HG03457 (cell line): ENCODE measurements around the gene ARPC1A.
A peak's percentile ranks its signal among the peaks of the same experiment; 100 is the strongest.
"Not testable (repeated sequence)": the region's sequence is repeated elsewhere in the genome, so short reads cannot be mapped to it uniquely, and the experiment has no call there.

Experiments
- ATAC-seq: cut with Tn5 transposase; IDR thresholded peaks from one replicate; pipeline ENCODE4 v1.9.1; 2021; ENCODE audit warnings: moderate number of reproducible peaks; ENCODE audit not compliant: unreplicated experiment

Gene ARPC1A

DNA sequence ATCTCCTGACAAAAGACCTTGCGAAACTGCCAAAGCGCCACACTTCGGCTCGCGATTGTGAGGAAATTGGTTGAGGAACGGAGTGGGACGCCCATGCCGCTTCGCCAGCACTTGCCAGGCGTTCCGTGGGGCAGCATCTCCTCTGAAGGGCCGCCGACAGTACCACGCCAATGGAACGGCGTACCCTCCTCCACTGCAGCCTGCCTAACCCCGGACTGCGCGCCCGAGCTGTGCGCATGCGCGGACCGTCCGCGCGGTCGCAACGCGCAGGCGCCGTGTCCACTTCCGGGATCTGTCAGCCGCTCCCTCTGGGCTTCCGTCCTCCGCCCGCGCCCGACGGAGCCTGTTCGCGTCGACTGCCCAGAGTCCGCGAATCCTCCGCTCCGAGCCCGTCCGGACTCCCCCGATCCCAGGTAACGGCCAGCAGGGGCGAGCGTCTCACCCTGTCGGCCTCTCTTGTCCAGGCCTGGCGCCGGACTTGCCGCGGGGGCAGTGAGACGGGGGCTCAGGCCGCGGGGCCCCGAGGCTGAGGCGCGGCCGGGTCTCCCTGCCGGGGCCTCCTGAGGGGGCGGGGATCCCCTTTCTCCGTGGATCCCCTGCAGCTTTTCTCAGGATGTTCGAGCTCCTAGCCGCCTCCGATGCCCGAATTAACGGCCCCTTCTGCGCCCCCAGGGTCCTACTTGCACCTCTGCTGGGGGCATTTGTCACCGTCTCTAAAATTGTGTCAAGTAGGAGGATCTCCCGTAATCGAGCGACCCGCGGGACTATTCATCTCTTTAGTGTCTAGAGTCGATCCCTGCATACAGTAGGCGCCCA, at the start of gene ARPC1A:
ARPC1A (plus strand) TSS at position 307 of the 816 bp plus-strand sequence. CDS start 7,456 bp downstream, outside the sequence.
- ATAC-seq, result peak; percentile 64

DNA sequence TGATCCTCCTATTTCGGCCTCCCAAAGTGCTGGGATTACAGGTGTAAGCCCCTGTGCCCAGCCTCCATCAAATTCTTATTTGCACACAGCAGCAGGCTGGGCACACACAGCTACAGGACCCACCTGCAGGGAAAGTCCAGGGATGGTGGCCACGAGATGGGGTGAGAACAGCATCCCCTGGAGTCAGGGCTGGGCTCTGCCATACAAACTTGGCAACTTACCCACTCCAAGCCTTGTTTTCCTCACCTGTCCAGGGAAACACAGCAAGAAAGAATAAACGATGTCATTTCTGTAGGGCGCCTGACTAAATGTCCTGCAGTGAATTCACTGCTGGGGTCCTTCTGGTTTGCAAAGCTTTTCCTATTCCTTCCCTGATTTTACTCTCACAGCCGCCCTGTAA, 47.5 kb upstream of the ARPC1A start:
- ATAC-seq, result no peak

DNA sequence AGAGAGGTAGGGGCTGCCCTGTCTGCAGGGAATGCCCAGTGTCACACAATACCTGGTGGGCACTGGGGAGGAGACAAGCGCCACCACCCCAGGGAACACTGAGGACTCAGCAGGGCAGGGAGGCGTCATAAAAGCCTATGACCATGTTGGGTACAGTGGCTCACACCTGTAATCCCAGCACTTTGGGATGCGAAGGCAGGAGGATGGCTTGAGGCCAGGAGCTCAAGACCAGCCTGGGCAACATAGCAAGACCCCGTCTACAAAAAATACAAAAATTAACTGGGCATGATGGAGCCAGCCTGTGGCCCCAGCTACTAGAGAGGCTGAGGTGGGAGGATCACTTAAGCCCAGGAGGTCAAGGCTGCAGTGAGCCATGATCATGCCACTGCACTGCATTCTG, 41.5 kb upstream of the ARPC1A start:
- not testable (repeated sequence) for ATAC-seq

DNA sequence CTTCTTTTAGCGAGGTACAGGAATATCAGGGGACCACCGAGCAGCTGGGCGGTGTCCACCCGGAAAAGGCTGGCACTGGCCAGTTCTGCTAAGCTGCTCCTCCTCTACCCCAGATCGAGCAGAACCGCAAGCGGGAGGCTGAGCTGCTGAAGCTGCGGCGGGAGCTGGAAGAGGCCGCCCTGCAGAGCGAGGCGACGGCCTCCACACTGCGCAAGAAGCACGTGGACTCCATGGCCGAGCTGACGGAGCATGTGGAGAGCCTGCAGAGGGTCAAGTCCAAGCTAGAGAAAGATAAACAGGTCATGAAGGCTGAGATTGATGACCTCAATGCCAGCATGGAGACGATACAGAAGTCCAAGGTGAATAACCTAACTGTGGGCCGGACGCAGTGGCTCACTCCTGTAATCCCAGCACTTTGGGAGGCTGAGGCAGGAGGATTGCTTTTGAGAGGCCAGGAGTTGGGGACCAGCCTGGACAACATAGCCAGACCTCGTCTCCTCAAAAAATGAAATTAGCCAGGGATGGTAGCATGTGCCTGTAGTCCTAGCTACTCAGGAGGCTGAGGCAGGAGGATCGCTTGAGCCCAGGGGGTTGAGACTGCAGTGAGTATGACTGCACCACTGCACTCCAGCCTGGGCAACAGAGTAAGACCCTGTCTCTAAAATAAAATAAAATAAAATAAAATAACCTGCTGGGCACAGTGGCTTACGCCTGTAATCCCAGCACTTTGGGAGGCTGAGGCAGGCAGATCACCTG, 37.7 kb upstream of the ARPC1A start:
- no peak for ATAC-seq

DNA sequence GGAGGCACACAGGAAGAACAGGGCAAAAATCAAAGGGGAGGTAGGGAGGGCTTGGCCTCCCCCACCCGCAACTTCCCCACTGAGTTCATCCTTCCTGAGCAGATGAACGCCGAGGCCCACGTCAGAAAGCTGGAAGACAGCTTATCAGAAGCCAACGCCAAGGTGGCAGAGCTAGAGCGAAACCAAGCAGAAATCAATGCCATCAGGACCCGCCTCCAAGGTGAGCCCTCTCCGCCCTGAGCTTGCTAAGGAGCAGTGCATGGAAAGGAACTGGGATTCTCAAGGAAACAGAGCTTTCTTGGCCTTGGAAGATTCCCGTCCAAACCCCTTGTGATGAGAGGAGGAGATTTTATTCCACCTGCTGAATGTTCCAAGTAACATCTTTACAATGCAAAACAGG, 36.5 kb upstream of the ARPC1A start:
- ATAC-seq, result no peak

DNA sequence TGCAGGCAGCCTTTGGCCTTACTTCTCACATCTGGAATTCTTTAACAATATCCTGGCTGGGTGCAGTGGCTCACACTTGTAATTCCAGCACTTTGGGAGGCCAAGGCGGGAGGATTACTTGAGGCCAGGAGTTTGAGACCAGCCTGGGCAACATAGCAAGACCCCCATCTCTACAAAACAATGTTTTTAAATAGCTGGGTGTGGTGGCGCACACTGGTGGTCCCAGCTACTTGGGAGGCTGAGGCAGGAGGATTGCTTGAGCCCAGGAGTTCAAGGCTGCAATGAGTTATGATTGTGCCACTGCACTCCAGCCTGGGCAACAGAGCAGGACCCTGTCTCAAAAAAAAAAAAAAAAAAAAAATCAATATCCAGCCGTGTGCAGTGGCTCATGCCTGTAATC, 35.5 kb upstream of the ARPC1A start:
- ATAC-seq, result not testable (repeated sequence)

DNA sequence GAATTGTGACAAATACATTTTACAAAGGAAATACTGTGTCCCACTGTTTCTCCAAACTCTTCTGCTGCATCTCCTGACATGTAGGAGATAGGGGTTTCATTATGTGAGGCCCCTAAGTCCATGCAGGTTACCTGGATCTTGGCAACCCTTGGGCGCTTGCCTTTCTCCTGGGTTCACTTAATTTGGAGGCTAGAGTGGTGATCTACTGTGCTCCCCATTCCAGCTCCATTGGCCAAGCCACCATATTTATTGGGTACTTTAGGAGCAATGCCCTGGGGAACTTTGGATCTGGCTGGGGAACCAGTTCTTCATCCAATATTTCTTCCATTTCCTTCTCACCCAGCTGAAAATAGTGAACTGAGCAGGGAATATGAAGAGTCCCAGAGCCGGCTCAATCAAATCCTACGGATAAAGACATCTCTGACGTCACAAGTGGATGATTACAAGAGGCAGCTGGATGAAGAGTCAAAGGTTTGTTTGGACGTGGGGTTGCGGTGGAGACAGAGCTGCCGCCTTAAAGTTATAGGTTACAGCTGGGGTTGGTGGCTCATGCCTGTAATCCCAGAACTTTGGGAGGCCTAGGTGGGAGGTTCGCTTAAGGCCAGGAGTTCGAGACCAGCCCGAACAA, 34.6 kb upstream of the ARPC1A start:
- ATAC-seq, result no peak

DNA sequence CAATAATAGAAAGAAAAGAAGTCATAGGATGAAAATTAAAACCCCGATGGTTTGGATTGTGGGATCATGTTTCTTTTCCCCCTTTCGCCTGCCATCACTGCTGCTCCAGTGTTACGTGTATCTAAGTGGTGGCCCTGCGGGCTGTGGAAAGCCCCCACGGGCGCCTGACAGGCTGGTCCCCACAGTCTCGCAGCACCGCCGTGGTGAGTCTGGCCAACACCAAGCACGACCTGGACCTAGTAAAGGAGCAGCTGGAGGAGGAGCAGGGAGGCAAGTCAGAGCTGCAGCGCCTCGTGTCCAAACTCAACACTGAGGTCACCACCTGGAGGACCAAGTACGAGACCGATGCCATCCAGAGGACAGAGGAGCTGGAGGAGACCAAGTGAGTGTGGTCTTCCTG, 33.6 kb upstream of the ARPC1A start:
- no peak for ATAC-seq

DNA sequence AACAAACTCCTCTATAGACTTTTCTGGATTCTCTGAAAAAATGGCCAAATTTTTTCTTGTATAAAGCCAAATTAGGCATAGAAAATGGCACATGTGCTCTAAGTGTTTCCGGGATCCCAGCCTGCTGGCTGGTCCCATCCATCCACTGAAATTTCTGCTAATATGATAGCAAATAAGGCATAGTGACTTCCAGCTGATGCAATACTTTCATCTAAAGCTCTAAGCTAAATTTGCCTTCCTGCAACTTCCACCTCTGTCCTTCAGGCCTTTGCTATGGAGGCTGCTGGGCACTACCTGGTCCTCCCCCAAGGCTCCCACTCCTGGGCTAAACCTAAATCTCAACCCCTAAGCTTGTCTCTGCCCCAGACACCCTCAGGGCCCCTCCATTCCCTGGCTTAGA, 32.5 kb upstream of the ARPC1A start:
- ATAC-seq, result no peak

DNA sequence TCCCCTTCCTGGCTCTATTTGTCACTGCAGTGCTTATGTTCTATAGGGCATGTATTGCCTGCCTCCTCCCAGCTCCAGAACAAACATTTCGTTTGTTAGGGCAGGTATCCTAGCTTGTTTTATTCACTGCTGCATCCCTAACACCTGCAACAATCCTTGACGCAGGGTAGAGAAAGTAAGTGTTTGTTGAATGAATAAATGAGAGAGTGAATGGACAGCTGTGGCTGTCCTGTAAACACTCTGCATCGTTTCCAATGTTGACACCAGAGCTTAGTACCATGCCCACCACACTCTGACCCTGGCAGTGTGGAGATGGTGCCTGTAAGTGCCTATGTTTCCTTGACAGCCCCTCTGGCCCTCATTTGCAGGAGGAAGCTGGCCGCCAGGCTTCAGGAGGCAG, 32.0 kb upstream of the ARPC1A start:
- no peak for ATAC-seq

DNA sequence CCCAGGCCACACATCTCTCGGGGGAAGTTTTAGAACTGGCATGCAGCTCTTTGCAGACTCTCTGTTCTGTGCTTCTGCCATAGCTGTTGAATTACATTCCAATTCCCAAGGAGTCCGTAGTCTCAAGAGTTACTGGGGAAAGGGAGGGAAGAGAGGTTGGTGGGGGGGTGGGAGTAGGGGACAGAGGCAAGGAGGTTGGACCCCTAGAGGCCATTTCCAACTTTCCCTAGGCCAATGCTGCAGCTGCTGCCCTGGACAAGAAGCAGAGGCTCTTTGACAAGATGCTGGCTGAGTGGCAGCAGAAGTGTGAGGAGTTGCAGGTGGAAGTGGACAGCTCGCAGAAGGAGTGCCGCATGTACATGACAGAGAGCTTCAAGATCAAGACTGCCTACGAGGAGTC, 29.2 kb upstream of the ARPC1A start:
- no peak for ATAC-seq

DNA sequence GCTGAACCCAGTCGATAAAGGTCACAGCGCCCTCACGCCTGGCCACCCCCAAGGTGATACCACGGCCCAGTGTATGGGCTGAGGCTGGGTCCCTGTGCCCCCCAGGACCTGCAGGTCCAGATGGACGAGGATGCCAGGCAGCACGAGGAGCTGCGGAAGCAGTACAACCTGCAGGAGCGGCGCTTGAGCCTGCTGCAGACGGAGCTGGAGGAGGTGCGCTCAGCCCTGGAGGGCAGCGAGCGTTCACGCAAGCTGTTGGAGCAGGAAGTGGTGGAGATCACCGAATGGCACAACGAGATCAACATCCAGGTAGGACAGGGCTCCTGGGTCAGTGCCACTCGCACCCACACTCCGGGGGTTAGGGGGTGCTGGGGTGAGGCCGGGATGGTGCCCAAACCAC, 24.2 kb upstream of the ARPC1A start:
- ATAC-seq, result no peak

DNA sequence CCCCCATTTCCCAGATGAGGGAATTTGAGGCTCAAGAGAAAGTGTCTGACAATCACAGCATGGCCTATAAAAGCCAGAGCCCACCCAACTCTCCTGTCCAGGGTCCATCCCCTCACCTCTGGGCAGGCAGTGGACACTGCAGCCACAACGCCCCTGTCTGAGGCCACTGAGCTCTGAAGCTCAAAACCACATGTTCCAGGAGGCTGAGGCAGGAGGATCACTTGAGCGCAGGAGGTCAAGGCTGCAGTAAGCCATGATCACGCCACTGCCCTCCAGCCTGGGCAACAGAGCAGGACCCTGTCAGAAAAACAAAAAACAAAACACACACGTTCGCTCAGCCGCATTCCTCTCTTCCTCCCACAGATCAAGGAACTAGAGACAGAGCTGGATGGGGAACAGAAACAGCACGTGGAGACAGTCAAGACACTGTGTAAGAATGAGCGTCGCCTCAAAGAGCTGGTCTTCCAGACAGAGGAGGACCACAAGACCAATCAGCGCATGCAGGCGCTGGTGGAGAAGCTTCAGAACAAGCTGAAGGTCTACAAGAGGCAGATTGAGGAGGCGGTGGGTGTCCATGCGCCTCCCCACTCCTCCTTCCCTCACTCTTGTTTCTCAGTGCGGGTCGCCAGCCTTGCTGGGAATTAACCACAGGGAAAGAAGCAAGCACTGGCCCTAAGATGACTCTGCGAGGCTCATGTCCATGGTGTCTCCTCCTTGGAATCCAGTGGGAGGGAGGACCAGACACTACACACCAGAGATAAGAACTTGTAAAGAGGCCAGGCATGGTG, 20.0 kb upstream of the ARPC1A start:
- no peak for ATAC-seq

DNA sequence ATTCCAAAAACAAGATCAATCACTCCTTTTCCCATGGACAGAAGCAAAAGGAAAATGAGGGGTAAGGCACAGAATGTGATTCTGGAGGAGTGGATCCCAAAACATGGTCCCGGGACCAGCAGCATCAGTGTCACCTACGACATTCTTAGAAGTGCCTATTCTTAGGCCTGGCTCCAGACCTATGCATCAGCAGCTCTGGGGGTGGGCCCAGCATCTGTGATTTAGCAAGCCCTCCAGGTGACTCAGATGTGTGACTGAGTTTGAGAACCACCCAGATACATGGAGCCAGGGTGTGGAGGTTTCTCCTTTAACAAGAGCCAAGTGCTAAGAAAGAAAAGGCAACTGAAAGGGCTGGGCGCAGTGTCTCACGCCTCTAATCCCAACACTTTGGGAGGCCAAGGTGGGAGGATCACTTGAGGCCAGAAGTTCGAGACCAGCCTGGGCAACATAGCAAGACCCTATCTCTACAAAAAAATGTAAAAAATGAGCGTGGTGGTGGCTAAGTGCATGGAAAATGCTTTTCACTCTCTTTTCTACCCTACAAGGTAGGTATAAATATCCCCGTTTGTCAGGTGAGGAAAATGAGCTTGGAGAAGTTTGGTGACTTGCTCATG, 17.1 kb upstream of the ARPC1A start:
- ATAC-seq, result no peak

DNA sequence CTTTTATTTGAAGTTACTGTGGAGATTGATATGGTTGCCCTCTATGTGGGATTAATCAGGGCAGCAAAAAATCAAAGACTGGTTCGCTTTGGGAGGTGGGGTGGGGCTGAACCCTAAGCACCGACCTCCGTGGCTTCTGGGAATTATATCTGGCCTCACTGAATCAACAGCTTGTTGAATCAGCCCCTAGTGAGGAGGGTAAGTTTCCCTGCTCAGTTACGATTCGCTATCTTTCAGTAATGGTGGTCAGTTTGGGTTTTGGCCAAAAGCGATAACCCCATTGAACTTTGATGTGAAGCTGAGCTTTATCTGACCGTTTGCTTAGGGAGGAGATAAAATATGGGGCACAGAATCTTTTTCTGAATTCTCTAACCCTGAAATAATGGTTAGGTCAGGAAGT, 16.6 kb upstream of the ARPC1A start:
- no peak for ATAC-seq

DNA sequence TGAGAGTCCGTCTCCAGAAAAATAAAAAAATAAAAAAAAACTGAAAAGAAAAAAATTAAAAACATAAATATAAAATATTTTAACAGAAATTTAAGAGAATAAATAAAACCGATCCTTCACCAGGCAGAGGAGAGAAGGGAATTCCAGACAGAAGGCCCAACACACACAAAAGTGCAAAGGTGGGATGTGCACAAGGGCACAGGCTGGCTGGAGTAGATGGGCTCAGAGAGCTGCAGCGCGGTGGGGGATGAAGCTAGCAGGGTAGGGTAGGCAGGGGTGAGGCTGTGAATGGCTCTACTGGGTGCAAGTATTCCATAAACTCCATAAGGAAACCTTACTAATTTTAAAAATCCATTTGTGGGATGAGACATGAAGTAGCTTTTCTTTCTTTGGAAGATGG, 15.7 kb upstream of the ARPC1A start:
- ATAC-seq, result no peak

DNA sequence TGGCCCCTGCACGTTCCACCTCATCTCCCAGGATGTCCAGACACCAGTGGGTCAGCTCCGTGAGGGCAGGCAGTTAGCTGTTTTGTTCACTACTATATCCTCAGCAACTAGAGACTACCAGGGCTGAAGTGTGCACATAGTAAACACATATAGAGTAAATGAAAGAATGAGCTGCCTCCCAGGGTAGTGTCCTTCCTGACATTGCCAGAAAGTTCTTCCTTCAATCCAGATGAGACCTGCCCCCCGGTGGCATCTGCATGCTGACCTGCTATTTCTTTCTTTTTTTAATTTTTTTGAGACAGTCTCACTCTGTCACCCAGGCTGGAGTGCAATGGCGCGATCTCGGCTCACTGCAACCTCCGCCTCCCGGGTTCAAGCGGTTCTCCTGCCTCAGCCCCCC, 14.0 kb upstream of the ARPC1A start:
- no peak for ATAC-seq

DNA sequence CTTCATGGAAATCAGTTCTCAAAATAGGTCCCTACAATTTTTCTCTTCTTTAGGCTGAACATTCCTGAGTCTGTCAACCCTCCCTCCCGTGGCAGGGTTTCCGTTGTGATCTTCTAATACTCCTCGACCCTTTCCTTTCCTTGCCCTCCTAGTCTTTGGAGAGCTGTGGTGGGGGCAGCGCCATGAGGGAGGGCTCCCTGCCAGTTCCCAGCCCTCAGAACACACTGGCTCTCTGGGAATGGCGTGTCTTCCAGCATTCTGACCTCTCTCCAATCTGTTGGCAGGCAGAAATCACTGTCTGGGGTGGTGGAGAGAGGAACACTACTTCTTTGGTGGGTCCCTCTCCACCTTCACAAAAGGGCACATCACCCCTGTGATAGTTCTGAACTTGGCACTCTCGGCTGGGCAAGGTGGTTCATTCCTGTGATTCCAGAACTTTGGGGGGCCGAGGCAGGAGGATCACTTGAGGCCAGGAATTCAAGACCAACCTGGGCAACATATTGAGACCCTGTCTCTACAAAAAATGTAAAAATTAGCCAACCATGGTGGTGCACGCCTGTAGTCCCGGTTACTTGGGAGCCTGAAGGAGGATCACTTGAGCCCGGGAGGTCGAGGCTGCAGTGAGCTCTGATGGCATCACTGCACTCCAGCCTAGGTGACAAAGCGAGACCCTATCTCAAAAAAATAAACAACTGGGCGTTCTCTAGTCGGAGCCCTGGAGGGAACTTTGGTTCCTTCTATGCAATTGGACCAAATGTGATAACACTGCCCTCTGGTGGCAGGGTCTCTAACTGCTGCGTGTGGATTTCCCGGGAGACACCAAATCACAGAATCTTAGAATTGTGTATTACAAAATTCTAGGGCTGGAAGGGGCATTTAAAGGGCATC, 13.1 kb upstream of the ARPC1A start:
- no peak for ATAC-seq

DNA sequence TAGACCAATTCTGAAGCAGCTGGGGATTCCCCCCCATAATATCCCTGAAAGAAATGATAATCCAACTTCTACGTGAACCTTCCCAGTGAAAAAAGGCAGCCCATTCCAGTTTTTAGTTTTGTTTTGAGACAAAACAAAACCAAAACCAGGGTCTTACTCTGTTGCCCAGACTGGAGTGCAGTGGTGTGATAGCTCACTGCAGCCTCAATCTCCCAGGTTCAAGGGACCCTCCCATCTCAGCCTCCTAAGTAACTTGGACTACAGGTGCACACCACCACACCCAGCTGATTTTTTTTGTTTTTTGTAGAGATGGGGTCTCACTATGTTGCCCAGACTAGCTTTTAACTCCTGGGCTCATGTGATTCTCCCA, 12.5 kb upstream of the ARPC1A start:
- ATAC-seq, result no peak

DNA sequence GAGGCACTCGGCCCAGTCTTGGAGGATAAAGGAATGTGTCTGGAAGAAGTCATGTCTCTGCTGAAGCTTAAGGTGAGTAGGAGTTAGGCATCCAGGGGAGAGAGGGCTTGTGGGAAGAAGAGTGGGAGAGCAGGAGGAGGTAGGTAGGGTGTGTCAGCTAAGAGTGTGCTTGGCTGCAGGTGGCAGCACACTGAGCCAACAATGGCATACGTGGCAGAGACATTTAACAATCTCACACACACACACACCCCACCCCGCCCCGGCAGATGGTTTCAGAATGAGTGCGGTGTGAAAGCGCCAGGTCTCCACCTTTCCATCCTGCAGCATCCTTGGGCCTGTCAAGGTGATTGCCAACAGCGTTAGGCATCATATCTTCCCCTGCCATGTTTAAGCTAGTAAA, 11.2 kb upstream of the ARPC1A start:
- ATAC-seq, result no peak
